ENCODE results near the gene STARD3.

GRCh38 chr17:39658346-39658745 lies 21.4 kb downstream of the STARD3 start:
- no peak for TF ChIP-seq CTCF (IDR thresholded peaks at IDR 0.05)
- no peak for TF ChIP-seq POLR2A (IDR thresholded peaks at IDR 0.05)

Measured in right lobe of liver (tissue), 4 donors.